Neural crest cell (in vitro differentiated cells): ENCODE measurements around the gene SLC39A7. TPM values are rescaled to one million over a fixed set of nuclear protein-coding genes. Genes with fewer than 3 reads are reported as not detected.
"Not testable (repeated sequence)": the region's sequence is repeated elsewhere in the genome, so short reads cannot be mapped to it uniquely, and the experiment has no call there.

Experiments used
- DNase-seq: peaks from one replicate; pipeline ENCODE4 v3.0.0; 2021; ENCODE audit warnings: low read depth, mixed read lengths, low spot score
- H3K27ac Mint-ChIP-seq: one replicate; pipeline ENCODE4 v1.8.0; 2021; ENCODE audit warnings: mild to moderate bottlenecking, mixed read lengths; ENCODE audit not compliant: unreplicated experiment
- H3K27me3 Mint-ChIP-seq: 2 replicates; pipeline ENCODE4 v1.8.0; 2021; ENCODE audit warnings: low read depth, mild to moderate bottlenecking, mixed read lengths
- H3K36me3 Mint-ChIP-seq: 2 replicates; pipeline ENCODE4 v1.8.0; 2021; ENCODE audit warnings: low read depth, mild to moderate bottlenecking, mixed read lengths
- H3K4me1 Mint-ChIP-seq: 2 replicates; pipeline ENCODE4 v1.8.0; 2021; ENCODE audit warnings: mixed read lengths
- H3K4me3 Mint-ChIP-seq: one replicate; pipeline ENCODE4 v1.8.0; 2021; ENCODE audit warnings: mild to moderate bottlenecking, mixed read lengths
- H3K9me3 Mint-ChIP-seq: 2 replicates; pipeline ENCODE4 v1.8.0; 2021; ENCODE audit warnings: mixed read lengths
- total RNA-seq: library from RNA; stranded (reverse); gene quantifications from 2 replicates; pipeline ENCODE4 v1.2.1, GENCODE V29; 2021
- TF ChIP-seq, protein P1 (sequence below): fragments of 200-600 bp; sonication (generic); conservative IDR thresholded peaks from 2 replicates; pipeline ENCODE4 v1.5.0; 2021; ENCODE audit warnings: antibody characterized with exemption, mild to moderate bottlenecking

Gene SLC39A7
- total RNA-seq, 1 donor from 2014 or later, result 103 TPM

DNA sequence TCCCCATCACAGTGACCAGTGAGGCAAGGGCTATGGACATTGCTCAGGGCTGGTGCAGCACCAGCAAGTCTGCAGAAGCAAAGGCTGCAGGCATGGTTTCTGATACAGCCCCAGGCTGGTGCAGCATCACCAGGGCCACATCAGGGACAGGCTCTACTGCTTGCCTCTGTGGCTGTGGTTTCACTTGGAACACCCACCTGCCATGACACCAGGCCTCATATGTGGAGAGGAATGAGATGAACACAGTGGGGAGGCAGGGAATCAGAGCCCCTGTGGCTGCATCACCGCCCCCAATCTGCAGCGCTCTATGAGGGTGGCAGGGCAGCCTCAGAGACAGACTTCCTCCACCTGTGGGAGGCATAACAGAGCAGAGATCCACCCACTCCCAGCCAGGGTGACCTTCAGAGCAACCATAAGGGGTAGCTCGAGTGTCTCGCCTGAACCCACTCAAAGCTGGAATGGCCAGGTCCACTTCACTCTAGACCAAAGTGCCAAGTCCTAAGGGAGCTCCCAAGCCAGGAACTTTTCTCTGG lies 15.5 kb downstream of the SLC39A7 start:
- DNase-seq, result no peak
- Mint-ChIP-seq H3K27me3 (peaks cover 44% of the 10 kb centered on the region), H3K4me1 (peaks cover 18% of the 10 kb centered on the region), H3K4me3 (peak overlapping the region; percentile 92), H3K9me3 (no peaks in the 10 kb centered on the region), H3K36me3 (peaks cover 3% of the 10 kb centered on the region), H3K27ac (no peak overlapping the region)
- TF ChIP-seq, protein P1, sequence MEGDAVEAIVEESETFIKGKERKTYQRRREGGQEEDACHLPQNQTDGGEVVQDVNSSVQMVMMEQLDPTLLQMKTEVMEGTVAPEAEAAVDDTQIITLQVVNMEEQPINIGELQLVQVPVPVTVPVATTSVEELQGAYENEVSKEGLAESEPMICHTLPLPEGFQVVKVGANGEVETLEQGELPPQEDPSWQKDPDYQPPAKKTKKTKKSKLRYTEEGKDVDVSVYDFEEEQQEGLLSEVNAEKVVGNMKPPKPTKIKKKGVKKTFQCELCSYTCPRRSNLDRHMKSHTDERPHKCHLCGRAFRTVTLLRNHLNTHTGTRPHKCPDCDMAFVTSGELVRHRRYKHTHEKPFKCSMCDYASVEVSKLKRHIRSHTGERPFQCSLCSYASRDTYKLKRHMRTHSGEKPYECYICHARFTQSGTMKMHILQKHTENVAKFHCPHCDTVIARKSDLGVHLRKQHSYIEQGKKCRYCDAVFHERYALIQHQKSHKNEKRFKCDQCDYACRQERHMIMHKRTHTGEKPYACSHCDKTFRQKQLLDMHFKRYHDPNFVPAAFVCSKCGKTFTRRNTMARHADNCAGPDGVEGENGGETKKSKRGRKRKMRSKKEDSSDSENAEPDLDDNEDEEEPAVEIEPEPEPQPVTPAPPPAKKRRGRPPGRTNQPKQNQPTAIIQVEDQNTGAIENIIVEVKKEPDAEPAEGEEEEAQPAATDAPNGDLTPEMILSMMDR, result no peak

DNA sequence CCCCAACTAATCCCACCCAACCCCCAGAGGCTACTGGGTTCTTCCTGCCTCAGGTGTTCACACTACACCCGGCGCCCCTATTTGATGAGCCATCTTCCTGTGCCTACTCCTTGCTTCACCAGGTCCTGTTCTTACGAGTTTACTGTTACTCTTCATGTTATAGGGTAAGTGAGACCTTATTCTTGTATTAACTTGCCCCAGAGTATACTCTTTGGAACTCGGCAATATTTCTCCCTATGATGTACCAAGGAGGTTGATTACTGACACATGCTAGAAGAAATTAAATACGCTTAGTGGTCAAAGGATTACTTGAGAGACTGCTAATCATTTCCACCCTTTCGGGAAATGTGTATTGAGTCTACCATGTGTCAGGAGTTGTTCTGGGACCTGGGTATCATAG lies 16.6 kb downstream of the SLC39A7 start:
- H3K4me3 Mint-ChIP-seq, result no peak overlapping the region
- peaks cover under 1% of the 10 kb centered on the region for H3K36me3 Mint-ChIP-seq
- no peaks in the 10 kb centered on the region for H3K9me3 Mint-ChIP-seq
- peaks cover 49% of the 10 kb centered on the region for H3K27me3 Mint-ChIP-seq
- H3K27ac Mint-ChIP-seq, result no peak overlapping the region
- peaks cover 14% of the 10 kb centered on the region for H3K4me1 Mint-ChIP-seq
- TF ChIP-seq, protein P1, result no peak
- no peak for DNase-seq

DNA sequence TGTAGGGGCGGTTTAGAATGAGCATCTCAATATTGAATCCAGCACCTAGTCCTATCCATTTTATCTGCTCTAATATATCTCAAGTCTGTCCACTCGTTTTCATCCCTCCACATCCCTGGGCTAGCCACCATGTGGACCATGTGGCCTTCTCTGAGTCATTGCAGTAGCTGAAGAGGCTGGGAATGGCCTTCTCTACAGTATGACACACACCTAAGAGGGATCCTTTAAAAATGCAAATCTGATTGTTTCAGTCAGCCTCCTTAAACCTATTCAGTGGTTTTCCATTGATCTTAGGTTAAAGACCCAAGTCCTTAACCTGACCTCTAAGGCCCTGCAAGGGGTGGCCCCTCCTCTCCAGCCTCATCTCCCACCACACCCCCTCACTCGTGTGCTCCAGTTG lies 17.0 kb downstream of the SLC39A7 start:
- no peak for DNase-seq
- peaks cover 50% of the 10 kb centered on the region for H3K27me3 Mint-ChIP-seq

DNA sequence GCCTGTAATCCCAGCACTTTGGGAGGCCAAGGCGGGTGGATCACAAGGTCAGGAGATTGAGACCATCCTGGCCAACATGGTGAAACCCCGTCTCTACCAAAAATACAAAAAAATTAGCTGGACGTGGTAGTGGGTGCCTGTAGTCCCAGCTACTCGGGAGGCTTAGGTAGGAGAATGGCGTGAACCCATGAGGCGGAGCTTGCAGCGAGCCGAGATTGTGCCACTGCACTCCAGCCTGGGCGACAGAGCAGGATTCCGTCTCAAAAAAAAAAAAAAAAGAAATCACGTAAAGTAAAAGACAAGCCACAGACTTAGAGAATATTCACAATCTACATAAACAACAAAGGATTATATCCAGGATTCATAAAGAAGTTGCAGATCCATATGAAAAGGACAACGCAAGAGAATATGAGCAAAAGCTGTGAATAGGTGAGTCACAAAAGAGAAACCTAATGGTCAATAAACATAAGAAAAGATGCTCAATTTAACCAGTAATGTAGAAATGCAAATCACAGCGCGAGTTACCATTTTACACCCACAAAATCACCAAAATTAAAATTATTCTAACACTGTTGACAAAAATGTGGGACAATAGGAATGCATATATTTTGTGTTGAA lies 25.9 kb downstream of the SLC39A7 start:
- H3K36me3 Mint-ChIP-seq, H3K9me3 Mint-ChIP-seq, H3K27ac Mint-ChIP-seq, DNase-seq, H3K4me1 Mint-ChIP-seq, H3K4me3 Mint-ChIP-seq: not testable (repeated sequence)
- H3K27me3 Mint-ChIP-seq, result peaks cover 64% of the 10 kb centered on the region

More for the DNA sequence above, 17.0 kb downstream of the SLC39A7 start:
- Mint-ChIP-seq H3K4me1 (peaks cover 9% of the 10 kb centered on the region), H3K36me3 (no peaks in the 10 kb centered on the region), H3K9me3 (no peaks in the 10 kb centered on the region), H3K27ac (no peak overlapping the region), H3K4me3 (peak overlapping the region; percentile 40)
- TF ChIP-seq, protein P1, result no peak

DNA sequence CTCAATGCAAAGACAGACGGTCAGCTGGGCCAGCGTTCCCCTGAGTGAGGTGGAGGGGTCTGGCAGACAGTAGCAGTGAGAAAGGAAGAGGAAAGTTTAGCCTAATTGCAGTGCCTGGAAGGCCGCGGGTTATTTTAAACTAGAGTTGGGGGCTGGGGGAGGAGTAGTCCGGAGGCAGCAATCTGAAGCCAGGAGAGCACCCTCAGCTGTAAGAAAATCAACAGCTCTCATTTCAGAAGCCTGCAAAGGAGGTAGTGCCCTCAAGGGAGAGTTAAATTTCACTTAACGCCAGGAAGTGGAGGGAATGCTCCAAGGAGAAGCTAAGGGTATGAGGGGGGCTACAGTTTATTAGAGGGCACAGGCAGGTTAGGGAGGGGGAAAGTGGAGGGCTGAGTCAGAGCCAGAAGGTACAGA lies 34.6 kb downstream of the SLC39A7 start:
- H3K9me3 Mint-ChIP-seq, result no peaks in the 10 kb centered on the region
- no peak overlapping the region for H3K4me3 Mint-ChIP-seq
- peaks cover 8% of the 10 kb centered on the region for H3K4me1 Mint-ChIP-seq
- H3K27me3 Mint-ChIP-seq, result peaks cover 59% of the 10 kb centered on the region
- TF ChIP-seq, protein P1, result no peak
- H3K36me3 Mint-ChIP-seq, result no peaks in the 10 kb centered on the region
- no peak for DNase-seq
- H3K27ac Mint-ChIP-seq, result no peak overlapping the region

DNA sequence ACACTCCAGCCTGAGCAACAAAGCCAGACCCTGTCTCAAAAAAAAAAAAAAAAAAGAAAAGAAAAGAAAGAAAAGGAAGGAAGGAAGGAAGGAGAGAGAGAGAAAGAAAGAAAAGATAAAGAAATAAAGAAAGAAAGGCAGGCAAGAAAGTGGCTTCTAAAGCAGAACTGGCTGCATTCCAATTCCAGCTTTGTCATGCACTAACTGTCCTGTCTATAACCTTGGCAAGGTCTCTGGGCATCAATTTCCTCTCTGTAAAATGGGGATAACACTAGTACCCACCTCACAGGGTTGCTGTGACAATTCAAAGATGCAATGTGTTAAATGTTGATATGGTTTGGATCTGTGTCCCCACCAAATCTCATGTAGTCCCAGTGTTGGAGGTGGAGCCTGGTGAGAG lies 35.7 kb downstream of the SLC39A7 start:
- Mint-ChIP-seq H3K9me3 (no peaks in the 10 kb centered on the region), H3K27me3 (peaks cover 62% of the 10 kb centered on the region), H3K27ac (no peak overlapping the region), H3K4me1 (peaks cover 8% of the 10 kb centered on the region), H3K36me3 (no peaks in the 10 kb centered on the region), H3K4me3 (no peak overlapping the region)
- DNase-seq, result no peak
- TF ChIP-seq, protein P1, result no peak
